ENCODE measurements around the gene SCP2. TPM values are rescaled to one million over a fixed set of nuclear protein-coding genes. Genes with fewer than 3 reads are reported as not detected.

Gene SCP2
- polyA plus RNA-seq, 1 of the 3 experiments (the other 2 are of a cell fraction) = 49.5 TPM

GRCh38 chr1:53026254-53026653 lies 99.2 kb downstream of the SCP2 start (continued):
- no peak for TF ChIP-seq MXI1 (IDR thresholded peaks at IDR 0.05; ENCODE audit: low read depth, low read length)

GRCh38 chr1:53031732-53032131 lies 104.7 kb downstream of the SCP2 start:
- Histone ChIP-seq H2AFZ (ENCODE audit: low read depth) (no peak overlapping the region), H3K79me2 (ENCODE audit: insufficient read depth) (peaks cover 5% of the 10 kb centered on the region; the same call in 1 of the 2 replicates), H3K27me3 (ENCODE audit: insufficient read depth) (no peaks in the 10 kb centered on the region), H3K4me2 (no peak overlapping the region), H3K27ac (ENCODE audit: low read depth in 2 of 2, low read length in 1 of 2) (no peak overlapping the region), H3F3A (replicated peaks; ENCODE audit: insufficient read depth) (no peaks in the 10 kb centered on the region), H3K4me3 (ENCODE audit: low read depth in 2 of 2, low read length in 1 of 2) (no peak overlapping the region), H4K20me1 (ENCODE audit: insufficient read depth) (no peaks in the 10 kb centered on the region), H3K36me3 (replicated peaks in 1 of 2; ENCODE audit: control insufficient read depth in 1 of 2, insufficient read depth in 2 of 2, low read length in 1 of 2) (peaks cover 0 to 11% of the 10 kb centered on the region in 2 experiments), H3K9ac (no peak overlapping the region), H3K9me2 (no peaks in the 10 kb centered on the region), H3K4me1 (ENCODE audit: control insufficient read depth in 1 of 2, insufficient read depth in 2 of 2, low read depth in 1 of 2, low read length in 1 of 2) (no peaks in the 10 kb centered on the region), H3K9me3 (no peaks in the 10 kb centered on the region)
- CTCF ChIA-PET = no interaction called here
- TF ChIP-seq GATA2 (CRISPR knock-in tag; IDR thresholded peaks at IDR 0.05) = no peak
- TF ChIP-seq SMC3 (IDR thresholded peaks at IDR 0.05; ENCODE audit: low read depth, low read length) = no peak
- no peak for TF ChIP-seq POLR2AphosphoS5 (IDR thresholded peaks at IDR 0.05; ENCODE audit: low read depth, low read length)
- TF ChIP-seq JUND (IDR thresholded peaks at IDR 0.05) = no peak
- no peak for TF ChIP-seq MXI1 (IDR thresholded peaks at IDR 0.05; ENCODE audit: low read depth, low read length)
- TF ChIP-seq, protein P1, sequence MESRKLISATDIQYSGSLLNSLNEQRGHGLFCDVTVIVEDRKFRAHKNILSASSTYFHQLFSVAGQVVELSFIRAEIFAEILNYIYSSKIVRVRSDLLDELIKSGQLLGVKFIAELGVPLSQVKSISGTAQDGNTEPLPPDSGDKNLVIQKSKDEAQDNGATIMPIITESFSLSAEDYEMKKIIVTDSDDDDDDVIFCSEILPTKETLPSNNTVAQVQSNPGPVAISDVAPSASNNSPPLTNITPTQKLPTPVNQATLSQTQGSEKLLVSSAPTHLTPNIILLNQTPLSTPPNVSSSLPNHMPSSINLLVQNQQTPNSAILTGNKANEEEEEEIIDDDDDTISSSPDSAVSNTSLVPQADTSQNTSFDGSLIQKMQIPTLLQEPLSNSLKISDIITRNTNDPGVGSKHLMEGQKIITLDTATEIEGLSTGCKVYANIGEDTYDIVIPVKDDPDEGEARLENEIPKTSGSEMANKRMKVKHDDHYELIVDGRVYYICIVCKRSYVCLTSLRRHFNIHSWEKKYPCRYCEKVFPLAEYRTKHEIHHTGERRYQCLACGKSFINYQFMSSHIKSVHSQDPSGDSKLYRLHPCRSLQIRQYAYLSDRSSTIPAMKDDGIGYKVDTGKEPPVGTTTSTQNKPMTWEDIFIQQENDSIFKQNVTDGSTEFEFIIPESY (IDR thresholded peaks at IDR 0.05; ENCODE audit: borderline replicate concordance, low read depth) = no peak
- TF ChIP-seq, protein P2, sequence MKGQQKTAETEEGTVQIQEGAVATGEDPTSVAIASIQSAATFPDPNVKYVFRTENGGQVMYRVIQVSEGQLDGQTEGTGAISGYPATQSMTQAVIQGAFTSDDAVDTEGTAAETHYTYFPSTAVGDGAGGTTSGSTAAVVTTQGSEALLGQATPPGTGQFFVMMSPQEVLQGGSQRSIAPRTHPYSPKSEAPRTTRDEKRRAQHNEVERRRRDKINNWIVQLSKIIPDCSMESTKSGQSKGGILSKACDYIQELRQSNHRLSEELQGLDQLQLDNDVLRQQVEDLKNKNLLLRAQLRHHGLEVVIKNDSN (IDR thresholded peaks at IDR 0.05; ENCODE audit: borderline replicate concordance, low read depth) = no peak
- TF ChIP-seq TEAD4 (IDR thresholded peaks at IDR 0.05; ENCODE audit: borderline replicate concordance, insufficient read depth) = no peak
- TF ChIP-seq, protein P3, sequence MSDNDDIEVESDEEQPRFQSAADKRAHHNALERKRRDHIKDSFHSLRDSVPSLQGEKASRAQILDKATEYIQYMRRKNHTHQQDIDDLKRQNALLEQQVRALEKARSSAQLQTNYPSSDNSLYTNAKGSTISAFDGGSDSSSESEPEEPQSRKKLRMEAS (IDR thresholded peaks at IDR 0.05; ENCODE audit: low read depth) = no peak
- POLR2A ChIA-PET = no interaction called here
- WGBS (ENCODE audit: low lambda C conversion rate) = 91% methylated on average over 1 of the region's 1 CpG
- no peak for DNase-seq

DNA sequence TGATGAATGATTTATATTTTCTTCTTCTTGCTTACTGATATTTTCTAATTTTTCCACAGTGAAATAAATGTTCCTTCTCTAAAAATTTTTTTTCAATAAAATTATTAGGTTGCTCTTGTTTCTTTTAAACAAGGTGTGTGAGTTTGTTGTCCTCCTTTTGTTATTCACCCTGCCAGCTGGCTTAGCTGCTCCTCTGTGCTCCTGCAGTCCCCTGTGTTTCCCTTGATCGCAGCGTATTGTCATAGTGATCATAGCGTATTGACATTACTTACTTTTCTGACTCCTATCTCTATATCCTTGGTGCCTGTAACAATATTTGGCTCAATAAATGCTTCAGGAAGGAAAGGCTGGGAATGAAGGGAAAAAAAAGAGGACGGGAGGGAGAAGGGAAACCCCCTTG lies 110.1 kb downstream of the SCP2 start:
- WGBS (ENCODE audit: low lambda C conversion rate) = 96% methylated on average over 4 of the region's 4 CpGs
- ChIA-PET CTCF (interaction anchor here (1.4 kb wide), 1 partner anchor 10 kb away, joined by 4 read pairs; no protein-coding TSS in a partner anchor), POLR2A (no interaction called here)
- TF ChIP-seq EZH2phosphoT487 (IDR thresholded peaks at IDR 0.05; ENCODE audit: borderline replicate concordance, low read depth) = no peak
- TF ChIP-seq GABPA (IDR thresholded peaks at IDR 0.05; ENCODE audit: low read depth) = no peak
- no peak for TF ChIP-seq MXI1 (IDR thresholded peaks at IDR 0.05; ENCODE audit: low read depth, low read length)
- no peak for TF ChIP-seq POLR2AphosphoS5 (IDR thresholded peaks at IDR 0.05; ENCODE audit: low read depth, low read length)
- no peak for TF ChIP-seq FOXM1 (IDR thresholded peaks at IDR 0.05; ENCODE audit: low read depth)
- no peak for TF ChIP-seq RXRA (IDR thresholded peaks at IDR 0.05; ENCODE audit: borderline replicate concordance, low read depth)
- no peak for TF ChIP-seq TAF1 (IDR thresholded peaks at IDR 0.05; ENCODE audit: borderline replicate concordance, low read depth, low read length)
- TF ChIP-seq, protein P2 (IDR thresholded peaks at IDR 0.05; ENCODE audit: borderline replicate concordance, low read depth) = no peak
- TF ChIP-seq NFIC (IDR thresholded peaks at IDR 0.05; ENCODE audit: borderline replicate concordance) = no peak
- no peak for TF ChIP-seq MEF2A (IDR thresholded peaks at IDR 0.05; ENCODE audit: borderline replicate concordance, low read depth)
- TF ChIP-seq ELF1 (IDR thresholded peaks at IDR 0.05) = no peak
- no peak for TF ChIP-seq RAD21 (IDR thresholded peaks at IDR 0.05; ENCODE audit: low read length)
- no peak for TF ChIP-seq FOXJ3 (CRISPR knock-in tag; IDR thresholded peaks at IDR 0.05)
- no peak for TF ChIP-seq YY1 (IDR thresholded peaks at IDR 0.05; ENCODE audit: low read depth)
- TF ChIP-seq JUND (IDR thresholded peaks at IDR 0.05) = no peak

More for the DNA sequence above, 110.1 kb downstream of the SCP2 start:
- Histone ChIP-seq H3K79me2 (ENCODE audit: insufficient read depth) (no peaks in the 10 kb centered on the region), H3K9me2 (no peaks in the 10 kb centered on the region), H3K9ac (no peak overlapping the region), H3K27me3 (ENCODE audit: insufficient read depth) (no peaks in the 10 kb centered on the region), H4K20me1 (ENCODE audit: insufficient read depth) (no peaks in the 10 kb centered on the region), H3K4me2 (no peak overlapping the region), H3K36me3 (replicated peaks in 1 of 2; ENCODE audit: control insufficient read depth in 1 of 2, insufficient read depth in 2 of 2, low read length in 1 of 2) (peaks cover 0 to 10% of the 10 kb centered on the region in 2 experiments), H3K27ac (ENCODE audit: low read depth in 2 of 2, low read length in 1 of 2) (no peak overlapping the region), H3K4me1 (ENCODE audit: control insufficient read depth in 1 of 2, insufficient read depth in 2 of 2, low read depth in 1 of 2, low read length in 1 of 2) (no peaks in the 10 kb centered on the region), H2AFZ (ENCODE audit: low read depth) (no peak overlapping the region), H3F3A (replicated peaks; ENCODE audit: insufficient read depth) (peaks cover 4% of the 10 kb centered on the region), H3K9me3 (no peaks in the 10 kb centered on the region), H3K4me3 (ENCODE audit: low read depth in 2 of 2, low read length in 1 of 2) (no peak overlapping the region)
- DNase-seq = no peak

Data from SK-N-SH (cell line).